GM18951 (cell line): ENCODE results near the gene ST6GALNAC3.

Experiments
- POLR2A ChIP-seq: IDR thresholded peaks from 4 replicates; pipeline ENCODE4 v1.6.1; 2011; ENCODE audit warnings: mild to moderate bottlenecking; ENCODE audit not compliant: insufficient read length, insufficient read depth; ENCODE audit errors: extremely low read depth
- in situ Hi-C: fragments of 300-500 bp; cut with MboI; formaldehyde crosslinking; loops from one replicate; pipeline ENCODE4 v1.12.0; 2022; ENCODE audit warnings: low sequenced_read_pairs, mixed read lengths, inconsistent platforms; ENCODE audit not compliant: unreplicated experiment

ST6GALNAC3 gene

GRCh38 chr1:76053021-76053420 is 21.5 kb upstream of the ST6GALNAC3 start:
- TF ChIP-seq POLR2A = no peak
- in situ Hi-C loops = no loop called here

GRCh38 chr1:76054359-76054758 is 20.2 kb upstream of the ST6GALNAC3 start:
- TF ChIP-seq POLR2A = no peak

GRCh38 chr1:76055987-76056386 is 18.6 kb upstream of the ST6GALNAC3 start:
- in situ Hi-C loops = no loop called here
- no peak for TF ChIP-seq POLR2A

More at GRCh38 chr1:76054359-76054758, 20.2 kb upstream of the ST6GALNAC3 start:
- in situ Hi-C loops = no loop called here

GRCh38 chr1:76059451-76059850 is 15.1 kb upstream of the ST6GALNAC3 start:
- in situ Hi-C loops = no loop called here
- TF ChIP-seq POLR2A = no peak

- no peak for TF ChIP-seq POLR2A
- in situ Hi-C loops = no loop called here
These were observed 9.3 kb upstream of the ST6GALNAC3 start for GRCh38 chr1:76065270-76065669.

- in situ Hi-C loops = no loop called here
- no peak for TF ChIP-seq POLR2A
These were observed 8.2 kb upstream of the ST6GALNAC3 start for GRCh38 chr1:76066394-76066793.

- in situ Hi-C loops = no loop called here
- TF ChIP-seq POLR2A = no peak
These were observed 6.0 kb upstream of the ST6GALNAC3 start for GRCh38 chr1:76068542-76068941.

- in situ Hi-C loops = no loop called here
- TF ChIP-seq POLR2A = no peak
These were observed 5.5 kb upstream of the ST6GALNAC3 start for GRCh38 chr1:76068953-76069561.

GRCh38 chr1:76070538-76070937 is 4.0 kb upstream of the ST6GALNAC3 start:
- no peak for TF ChIP-seq POLR2A
- in situ Hi-C loops = no loop called here

- TF ChIP-seq POLR2A = no peak
- in situ Hi-C loops = no loop called here
These were observed 1.1 kb upstream of the ST6GALNAC3 start for GRCh38 chr1:76073481-76073880.

- in situ Hi-C loops = no loop called here
- no peak for TF ChIP-seq POLR2A
These were observed 593 bp downstream of the ST6GALNAC3 start for GRCh38 chr1:76075188-76075489.

GRCh38 chr1:76075877-76076276 is 1.3 kb downstream of the ST6GALNAC3 start:
- TF ChIP-seq POLR2A = no peak
- in situ Hi-C loops = no loop called here

- in situ Hi-C loops = no loop called here
- no peak for TF ChIP-seq POLR2A
These were observed 5.1 kb downstream of the ST6GALNAC3 start for GRCh38 chr1:76079475-76080227.

- TF ChIP-seq POLR2A = no peak
- in situ Hi-C loops = no loop called here
These were observed 6.1 kb downstream of the ST6GALNAC3 start for GRCh38 chr1:76080552-76081079.
